Superior temporal gyrus (tissue), 1 donor: Measurements from ENCODE around the gene RBM6.

Experiments
- DNase-seq: peaks from one replicate; pipeline ENCODE4 v3.0.0-alpha.2; 2016; ENCODE audit errors: extremely low spot score

Gene RBM6

DNA sequence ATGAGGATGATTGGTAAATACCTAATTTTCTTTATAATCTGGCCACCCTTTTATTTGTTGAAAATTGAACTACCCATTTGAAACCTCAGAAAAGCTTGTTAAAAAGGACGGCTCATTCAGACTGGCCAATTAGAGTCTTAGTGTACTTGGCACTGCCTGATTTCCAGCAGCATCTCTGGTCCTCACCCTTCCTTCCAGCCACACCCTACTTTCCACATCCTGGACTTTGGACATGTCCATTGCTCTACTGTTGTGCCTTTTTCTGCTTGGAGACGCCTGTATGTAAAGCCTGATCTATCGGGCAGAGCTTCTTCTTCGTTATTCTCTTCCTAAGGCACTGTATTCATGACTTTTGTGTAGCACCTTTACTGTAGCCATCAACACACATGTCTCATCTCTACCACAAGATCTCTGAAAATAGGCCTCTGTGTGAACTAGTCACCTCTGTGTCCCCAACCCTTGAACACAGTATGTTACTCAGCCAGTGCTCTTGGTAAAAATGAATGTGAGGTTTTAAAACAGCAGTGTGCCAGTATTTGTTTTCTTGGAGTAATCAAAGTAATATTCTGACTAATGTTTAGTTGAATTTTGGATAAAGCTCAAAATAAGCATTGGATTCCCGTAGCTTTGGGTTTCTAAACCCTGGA is 155.5 kb downstream of the RBM6 start:
- no peak for DNase-seq

DNA sequence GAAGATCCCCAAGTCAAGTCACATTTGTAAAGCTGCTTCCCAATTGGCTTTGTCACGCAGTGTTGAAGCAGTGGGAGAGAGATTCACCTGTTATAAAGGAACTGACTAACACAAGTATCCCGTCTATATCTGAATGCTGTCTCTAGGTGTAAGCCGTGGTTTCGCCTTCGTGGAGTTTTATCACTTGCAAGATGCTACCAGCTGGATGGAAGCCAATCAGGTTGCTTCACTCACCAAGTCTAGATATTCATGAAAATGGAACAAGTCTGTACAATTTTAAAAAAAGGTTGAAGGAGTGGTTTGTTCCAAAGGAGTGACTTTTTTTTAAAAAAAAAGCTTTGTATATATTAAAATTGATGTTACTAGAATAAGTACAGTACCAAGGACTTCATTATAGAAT is 160.4 kb downstream of the RBM6 start:
- no peak for DNase-seq

DNA sequence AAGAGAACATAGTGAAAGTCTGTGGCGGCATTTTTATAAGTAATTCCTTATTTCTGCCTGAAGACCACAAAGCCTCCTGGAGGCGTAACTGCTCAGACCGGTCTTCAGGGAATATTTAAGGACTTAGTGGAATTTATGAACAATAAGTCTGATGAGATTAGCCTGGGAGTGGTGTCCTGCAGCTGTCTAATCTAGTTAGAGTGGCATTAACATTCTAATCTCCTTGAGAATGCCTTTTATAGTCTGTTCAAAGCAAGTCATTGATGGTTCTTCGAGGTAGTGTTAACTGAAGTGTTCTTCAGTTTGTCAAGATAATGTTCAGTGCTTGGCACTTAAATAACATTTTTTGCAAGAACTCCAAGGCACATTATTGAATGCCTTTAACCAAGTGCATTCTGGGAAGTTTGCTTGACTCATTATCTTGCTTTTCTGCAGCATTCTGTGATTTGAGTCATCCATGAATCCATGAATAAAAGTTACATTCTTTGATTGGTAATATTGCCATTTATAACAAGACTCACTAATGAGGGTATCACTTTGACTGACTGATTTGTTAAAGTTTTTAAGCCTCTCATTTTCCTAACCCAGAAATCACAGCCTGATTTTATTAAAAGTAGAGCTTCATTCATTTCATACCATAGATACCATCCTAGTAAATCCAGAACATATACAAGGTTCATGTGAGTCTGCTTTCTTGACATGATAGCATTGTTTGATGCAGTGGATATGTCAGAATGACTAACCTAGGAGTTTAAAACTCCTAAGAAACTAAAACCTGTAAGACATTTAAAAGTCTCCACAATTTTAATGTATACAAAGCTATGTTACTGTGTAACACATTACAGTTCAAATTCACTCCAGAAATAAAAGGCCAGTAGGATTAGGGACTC is 161.3 kb downstream of the RBM6 start:
- no peak for DNase-seq

GRCh38 chr3:50102558-50102957 is 162.6 kb downstream of the RBM6 start:
- no peak for DNase-seq

DNA sequence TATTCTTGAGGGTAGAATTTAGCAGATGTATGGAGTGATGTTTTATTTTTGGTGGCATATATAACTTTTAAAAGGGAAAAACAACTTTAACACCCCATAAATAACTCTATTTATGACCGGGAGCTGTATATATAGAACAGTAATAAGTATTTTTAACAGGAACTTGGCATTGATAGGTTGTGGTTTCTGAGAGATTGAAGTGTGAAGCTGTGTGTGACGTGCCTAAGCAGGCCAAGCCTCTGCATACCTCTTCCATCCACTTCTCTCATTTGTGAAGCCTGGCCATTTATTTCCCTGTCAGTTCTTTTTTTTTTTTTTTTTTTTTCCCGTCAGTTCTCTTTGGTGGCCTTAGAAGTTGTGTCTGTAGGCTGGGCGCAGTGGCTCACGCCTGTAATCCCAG is 171.8 kb downstream of the RBM6 start:
- no peak for DNase-seq

GRCh38 chr3:50112462-50112861 is 172.5 kb downstream of the RBM6 start:
- no peak for DNase-seq

DNA sequence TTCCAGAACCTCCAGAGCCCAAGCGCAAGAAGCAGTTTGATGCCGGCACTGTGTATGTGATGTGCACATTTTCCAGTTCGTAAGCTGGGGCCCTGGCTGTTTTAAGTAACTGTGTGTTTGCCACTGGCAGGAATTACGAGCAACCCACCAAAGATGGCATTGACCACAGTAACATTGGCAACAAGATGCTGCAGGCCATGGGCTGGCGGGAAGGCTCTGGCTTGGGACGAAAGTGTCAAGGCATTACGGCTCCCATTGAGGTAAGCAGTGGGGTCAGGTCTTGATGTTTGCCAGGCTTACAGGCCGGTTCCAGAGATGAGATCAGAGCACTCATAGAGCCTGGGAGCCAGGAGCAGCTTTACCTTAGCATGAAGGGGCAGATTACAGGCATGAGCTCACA is 177.2 kb downstream of the RBM6 start:
- no peak for DNase-seq

DNA sequence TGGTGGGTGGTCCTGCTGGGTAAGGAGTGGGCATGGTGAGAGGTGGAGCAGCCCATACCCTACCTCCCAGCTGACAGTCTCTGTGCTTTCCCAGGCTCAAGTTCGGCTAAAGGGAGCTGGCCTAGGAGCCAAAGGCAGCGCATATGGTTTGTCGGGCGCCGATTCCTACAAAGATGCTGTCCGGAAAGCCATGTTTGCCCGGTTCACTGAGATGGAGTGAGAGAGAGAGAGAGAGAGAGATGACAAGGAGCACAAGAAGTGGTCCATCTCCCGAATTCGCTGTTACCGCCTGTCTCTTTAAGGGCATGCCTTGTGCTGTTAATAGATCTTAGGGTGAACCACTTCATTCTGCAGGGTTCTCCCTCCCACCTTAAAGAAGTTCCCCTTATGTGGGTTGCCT is 178.3 kb downstream of the RBM6 start:
- DNase-seq: no peak

DNA sequence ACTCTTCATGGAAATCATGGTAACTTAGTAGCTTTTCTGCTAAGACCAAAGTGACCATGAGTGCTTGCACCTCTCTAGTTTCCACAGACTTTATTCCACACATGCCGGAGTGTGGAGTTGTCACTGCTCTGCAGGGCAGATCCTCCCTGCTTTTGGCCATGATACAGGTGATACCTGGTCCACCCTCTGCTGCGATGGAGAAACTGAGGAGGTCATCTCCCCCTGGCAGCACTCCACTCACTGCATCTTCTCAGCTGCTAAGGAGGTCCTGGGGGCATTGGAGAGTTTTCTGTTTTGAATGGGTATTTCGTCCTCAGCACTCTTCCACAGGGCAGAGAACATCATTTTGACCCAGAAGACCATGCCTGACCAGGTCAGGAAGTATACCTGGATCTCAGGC is 179.8 kb downstream of the RBM6 start:
- DNase-seq: no peak

- no peak for DNase-seq
These were observed 180.6 kb downstream of the RBM6 start for GRCh38 chr3:50120364-50121071.

DNA sequence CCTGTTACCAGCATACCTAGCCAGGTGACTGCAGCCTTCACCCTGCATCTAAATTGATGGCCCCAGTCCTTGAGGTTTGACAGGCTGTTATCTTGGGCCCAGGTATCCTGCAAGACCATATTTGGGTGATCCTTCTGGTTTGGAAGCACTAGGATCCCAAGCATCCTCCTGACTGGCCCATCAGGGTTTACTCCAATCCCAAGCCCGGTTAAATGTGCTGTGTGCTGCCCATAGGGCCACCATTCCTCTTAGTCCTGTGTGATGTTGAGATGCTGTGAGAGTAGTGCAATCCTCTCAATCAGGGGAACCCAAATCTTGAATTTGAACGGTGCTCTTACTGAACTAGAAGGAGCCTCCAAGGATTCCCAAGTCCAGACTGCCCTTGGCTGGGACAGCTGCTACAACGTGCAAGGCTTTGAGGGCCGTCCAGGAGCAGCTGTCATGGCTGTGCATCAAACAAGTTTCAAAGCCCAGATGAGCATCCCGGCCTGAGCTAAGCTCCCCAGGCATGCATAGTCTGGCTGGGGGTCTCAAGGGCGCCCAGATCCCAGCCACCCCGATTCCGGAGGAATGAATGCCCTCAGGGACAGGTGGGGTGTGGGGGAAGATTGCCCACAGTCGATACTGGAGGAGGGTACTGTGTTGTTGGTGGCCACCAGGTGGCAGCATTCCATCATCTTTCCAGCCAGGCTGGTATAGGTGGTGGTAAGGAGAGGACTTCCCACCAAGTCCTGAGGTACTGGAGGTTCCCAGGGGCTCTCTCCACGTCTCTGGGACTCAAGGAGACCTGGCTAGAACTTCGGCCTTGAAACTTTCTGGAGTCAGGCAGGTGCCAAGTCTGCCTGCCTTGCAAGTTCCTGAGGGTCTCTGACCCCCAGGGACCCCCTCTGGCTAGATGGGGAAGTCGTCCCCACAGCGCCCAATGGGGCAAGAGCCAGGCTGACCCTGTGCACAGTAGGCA is 181.4 kb downstream of the RBM6 start:
- peak; percentile 86 for DNase-seq

- DNase-seq: no peak
These were observed 182.1 kb downstream of the RBM6 start for GRCh38 chr3:50122071-50122470.

DNA sequence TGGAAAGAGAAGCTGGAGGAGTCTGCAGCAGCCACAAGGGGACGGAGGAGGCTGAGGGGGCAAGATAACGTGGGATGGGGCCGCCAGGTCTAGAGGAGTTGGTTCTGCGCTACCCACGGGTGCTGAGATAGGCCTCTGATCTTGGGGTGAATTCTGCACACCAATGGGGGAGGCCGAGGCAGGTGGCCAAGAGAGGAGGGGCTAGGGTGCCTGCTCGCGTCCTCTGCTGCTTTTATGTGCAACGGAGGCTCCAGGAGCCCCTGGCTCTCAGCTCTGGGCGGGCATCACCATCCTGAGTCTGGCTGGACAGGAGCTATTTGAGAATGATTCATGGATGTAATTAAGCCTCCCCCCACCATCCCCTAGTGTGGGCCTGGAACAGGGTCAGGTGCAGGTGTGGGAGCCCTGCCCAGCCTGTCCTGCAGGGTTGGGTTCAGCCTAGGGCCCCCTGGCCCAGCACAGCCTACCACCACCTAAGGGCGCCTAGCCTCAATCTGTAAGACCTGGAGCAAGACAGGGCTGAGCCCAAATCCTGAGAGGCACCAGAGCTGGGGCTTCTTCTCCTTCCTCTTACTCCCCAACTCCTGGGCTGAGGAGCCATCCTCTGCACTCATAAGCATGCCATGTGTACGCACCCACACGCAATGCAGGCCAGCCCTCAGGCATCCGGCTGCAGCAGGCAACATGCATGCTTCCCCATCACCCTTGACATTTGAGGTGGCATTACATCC is 182.9 kb downstream of the RBM6 start:
- DNase-seq: no peak

DNA sequence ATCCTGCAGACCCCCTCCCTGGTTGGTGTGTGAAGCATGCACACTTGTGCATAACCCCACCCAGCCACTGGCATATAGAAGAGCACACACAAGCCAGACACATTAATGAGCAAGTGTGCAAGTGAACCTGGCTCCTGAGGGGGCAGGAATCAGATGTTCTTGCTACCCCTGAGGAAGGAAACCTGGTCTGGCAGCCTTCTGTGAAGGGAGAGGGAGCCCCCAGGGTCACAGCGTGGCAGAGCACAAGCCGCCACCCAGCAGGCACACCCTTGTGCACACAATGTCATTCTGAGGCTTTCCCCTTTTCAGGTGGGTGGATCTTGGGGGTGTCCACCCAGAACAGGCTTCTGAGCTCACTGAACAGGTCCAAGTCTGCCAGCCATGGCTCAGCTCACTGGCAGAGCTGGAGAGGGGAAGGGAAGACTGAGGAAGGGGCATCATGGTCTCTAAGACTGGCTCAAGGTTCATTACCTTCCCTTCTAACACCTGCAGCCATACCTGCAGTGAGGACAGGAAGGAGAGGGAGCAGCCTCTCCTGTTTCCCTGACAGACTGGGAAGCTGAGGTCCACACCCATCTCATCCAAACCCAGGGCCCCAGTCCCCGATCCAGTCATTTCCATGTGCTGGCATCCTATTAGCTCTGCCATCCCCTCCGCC is 183.6 kb downstream of the RBM6 start:
- DNase-seq: no peak

GRCh38 chr3:50124052-50124799 is 184.3 kb downstream of the RBM6 start:
- DNase-seq: no peak

- no peak for DNase-seq
These were observed 184.8 kb downstream of the RBM6 start for GRCh38 chr3:50124800-50125178.

- DNase-seq: no peak
These were observed 185.8 kb downstream of the RBM6 start for GRCh38 chr3:50125541-50126286.

GRCh38 chr3:50126287-50127211 is 186.6 kb downstream of the RBM6 start:
- no peak for DNase-seq
